ENCODE data around the gene MTAP.
"Not testable (repeated sequence)": the region's sequence is repeated elsewhere in the genome, so short reads cannot be mapped to it uniquely, and the experiment has no call there.

The MTAP gene

DNA sequence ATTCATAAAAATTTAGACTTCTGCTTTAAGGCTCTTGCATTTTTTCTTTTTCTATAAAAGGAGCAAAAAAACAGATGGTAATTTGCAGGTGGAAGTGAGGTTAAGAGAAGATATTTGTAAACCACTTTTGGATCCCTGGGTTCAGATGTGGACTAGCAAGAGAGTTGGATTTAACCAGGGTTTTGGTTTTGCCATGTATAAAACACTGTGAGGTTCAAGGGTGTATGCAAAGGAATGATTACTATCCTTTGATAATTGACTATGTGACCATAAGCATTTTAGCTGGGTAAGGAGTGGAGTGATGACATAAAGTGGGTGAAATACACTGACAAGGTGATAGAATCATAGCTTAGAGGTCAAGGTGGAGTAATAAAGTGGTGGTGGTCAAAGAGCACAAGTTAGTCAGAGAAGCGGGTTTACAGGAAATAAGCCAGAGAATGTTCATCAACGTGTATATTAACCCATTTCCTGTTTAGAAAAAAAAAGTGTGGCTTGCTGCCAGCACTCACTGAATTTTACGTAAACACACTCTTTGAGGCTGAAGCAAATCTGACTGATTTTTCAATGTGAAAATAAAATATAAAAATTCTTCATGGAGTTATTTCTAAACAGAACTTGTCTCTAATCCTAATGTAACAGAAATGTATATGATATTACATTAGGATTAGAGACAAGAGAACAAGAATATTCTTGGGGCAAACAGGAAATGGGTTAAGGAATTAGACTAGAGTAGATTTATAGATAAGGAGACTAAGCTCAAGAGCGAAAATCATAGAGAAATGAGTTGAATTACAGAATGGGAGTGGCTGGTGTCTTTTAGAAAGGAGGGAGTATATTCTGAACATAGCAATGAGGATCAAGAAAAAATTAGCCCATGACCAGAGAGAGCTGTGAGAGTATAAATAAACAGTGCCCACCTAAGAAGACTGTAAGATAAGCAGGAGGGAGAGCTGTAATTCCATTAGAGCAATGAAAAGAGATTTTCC is 117.2 kb downstream of the MTAP start:
- DNase-seq (ENCODE audit: low read depth in 2 of 2) = no peak

DNA sequence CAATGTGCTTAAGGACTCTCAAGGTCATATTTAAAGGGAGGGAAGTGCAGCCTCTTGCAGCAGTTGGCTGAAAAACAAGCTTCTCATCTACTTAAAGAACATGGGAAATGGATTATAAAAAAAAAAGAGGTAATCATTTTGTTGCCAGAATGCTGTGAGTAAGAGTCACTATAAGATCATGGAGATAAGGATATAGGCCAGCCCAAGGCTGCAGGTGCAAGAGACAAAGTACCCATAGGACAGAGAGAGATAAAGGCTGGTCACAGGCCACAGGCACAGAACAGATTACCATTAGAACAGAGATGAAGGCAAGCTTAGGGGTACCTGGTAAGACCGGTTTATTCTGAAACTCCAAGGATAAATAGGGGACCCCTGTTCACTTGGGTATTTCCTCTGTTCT is 121.3 kb downstream of the MTAP start:
- no peak for DNase-seq (ENCODE audit: low read depth in 2 of 2)

DNA sequence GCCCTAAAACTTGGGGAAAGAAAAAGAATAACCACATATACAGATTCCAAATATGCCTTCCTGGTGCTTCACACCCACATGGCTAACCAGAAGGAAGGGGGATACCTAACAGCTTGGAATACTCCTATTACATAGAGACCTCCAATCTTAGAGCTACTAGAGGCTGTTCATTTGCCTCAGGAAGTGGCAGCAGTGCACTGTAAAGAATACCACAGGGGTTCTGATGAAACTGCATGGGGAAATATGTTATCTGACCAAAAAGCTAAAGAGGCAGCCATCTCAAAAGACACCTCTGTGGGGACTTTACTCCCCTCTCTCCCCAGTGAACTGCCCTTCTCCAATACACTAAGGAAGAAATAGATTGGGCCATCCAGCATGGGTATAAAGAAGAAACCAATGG is 125.3 kb downstream of the MTAP start:
- DNase-seq (ENCODE audit: low read depth in 2 of 2) = no peak

DNA sequence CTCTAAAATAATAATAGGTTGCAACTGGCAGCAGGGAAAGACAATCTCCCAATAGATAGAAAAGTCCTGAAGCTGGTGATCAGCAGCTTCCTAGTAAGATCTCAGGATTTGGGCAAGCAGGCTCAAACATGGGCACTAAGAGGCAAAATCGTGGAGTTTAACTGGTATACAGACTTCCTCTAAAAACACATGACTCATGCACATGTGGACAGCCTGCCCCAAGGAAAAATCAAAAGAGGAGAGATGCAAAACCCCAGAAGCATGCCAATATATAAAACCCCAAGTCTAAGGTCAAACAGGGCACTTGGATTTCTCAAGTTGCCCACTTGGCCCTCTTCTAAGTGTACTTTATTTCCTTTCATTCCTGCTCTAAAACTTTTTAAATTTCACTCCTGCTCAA is 129.0 kb downstream of the MTAP start:
- no peak for DNase-seq (ENCODE audit: low read depth in 2 of 2)

DNA sequence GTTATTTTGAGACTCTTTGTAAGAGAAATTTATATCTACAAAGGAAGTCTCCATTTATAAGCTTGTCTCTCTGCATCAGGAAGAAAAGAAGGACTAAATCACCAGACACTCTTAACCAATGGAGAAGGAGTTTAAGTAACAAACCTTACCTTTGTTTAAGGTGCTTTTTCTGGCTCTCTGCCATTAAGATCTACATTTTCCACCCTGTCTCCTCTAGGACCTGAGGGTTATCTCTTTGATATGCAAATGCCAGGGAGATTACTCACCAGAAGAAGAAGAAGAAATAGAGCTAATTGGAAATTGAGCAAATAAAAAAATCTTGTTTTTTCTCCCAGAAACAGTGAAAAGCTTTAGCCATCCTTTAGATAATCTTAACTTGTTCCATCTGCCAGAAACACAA is 130.8 kb downstream of the MTAP start:
- no peak for DNase-seq (ENCODE audit: low read depth in 2 of 2)

DNA sequence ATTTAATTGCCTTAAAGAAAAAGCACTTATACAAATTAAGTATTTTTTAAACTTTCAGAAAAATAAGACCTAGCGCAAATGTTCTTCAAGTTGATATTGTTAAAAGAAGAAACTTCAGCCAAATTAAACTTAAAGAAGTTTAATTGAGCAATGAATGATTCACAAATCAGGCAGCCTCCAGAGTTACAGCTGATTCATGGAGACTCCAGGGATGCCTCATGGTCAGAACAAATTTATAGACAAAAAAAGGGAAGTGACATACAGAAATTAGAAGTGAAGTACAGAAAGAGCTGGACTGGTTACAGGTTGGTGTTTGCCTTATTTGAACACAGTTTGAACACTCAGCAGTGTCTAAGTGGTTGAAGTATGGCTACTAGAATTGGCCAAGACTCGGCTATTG is 131.4 kb downstream of the MTAP start:
- no peak for DNase-seq (ENCODE audit: low read depth in 2 of 2)

DNA sequence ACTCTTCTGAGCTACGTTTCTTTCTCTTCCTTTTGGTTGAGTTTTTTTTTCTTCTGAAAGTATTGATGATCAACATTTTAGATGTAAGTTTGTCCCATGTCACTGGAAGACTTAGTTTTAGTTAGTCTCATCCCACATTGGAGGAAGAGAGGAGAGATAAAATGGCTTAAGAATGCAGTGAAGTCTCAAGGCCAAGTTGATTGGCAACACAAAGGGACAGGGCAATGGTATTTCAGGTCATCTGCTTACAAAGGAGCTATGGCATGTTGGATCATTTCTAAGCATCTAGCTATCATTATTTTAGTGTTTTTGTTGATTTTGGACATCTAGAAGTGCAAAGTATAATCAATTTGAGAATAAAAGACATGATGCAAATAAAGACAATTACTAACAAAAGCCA is 133.2 kb downstream of the MTAP start:
- DNase-seq (ENCODE audit: low read depth in 2 of 2) = no peak

DNA sequence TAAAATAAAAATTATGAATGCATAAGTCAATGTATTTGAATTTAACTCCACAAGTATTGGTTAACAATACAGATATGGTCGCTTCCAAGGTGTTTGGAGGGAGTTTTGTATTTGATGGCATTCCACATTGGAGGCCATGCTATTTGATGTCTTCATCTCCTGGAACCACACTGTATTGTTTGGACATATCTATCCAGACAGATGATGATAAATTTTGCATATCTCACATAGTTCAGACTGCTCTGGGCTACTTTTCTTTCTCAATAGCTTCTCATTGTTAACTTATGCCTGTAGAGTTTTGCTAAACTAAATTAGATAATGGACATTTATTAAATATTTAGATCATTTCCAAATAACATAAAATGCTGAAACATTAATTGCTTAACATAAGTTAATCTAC is 133.7 kb downstream of the MTAP start:
- DNase-seq (ENCODE audit: low read depth in 2 of 2) = no peak

DNA sequence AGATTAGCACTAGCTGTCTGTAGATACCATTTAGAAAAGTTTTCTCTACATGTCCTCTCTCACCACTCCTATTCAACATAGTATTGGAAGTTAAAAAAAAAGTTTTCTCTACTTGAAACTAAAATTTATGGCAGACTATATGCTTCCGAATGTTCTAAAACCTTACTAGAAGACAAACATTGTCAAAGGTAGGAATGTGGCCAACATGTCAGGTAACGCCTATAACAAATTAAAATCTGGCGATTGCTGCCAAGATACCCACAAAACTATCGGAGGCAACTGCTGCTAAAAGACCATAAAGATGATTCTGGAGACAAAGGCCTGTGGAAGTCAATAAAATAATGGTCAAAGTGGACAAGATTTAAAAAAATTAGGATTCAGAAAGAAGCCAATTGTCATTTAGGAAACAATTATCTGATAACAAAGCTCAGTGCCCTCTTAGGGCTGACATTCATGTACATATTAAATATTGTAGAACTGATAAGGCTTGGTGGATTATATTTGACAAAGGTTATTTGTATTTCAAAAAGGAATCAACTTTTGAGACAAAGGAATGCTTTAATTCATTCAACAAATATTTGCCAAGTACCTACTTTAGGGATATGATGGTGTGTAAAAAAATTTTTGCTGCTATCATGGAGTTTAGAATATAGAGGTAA is 139.0 kb downstream of the MTAP start:
- DNase-seq (ENCODE audit: low read depth in 2 of 2) = no peak

DNA sequence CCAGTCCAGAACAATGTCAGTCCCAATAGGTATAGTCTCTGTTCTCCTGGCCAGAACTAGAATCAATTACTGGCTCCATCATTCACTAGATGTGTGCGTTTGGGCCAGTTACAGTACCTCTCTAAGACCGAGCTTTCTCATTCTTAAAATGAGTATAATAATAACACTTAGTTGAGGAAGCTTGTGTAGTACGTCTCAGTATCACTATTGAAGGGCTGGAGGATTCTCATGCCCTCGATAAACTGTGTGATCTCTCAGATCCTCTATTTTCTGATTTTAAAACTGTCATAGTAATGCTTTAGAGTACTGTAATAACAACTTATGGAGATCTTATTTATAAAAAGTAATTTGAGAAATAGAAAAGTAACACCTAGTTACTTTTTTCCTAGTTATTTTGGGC is 141.0 kb downstream of the MTAP start:
- no peak for DNase-seq (ENCODE audit: low read depth in 2 of 2)

DNA sequence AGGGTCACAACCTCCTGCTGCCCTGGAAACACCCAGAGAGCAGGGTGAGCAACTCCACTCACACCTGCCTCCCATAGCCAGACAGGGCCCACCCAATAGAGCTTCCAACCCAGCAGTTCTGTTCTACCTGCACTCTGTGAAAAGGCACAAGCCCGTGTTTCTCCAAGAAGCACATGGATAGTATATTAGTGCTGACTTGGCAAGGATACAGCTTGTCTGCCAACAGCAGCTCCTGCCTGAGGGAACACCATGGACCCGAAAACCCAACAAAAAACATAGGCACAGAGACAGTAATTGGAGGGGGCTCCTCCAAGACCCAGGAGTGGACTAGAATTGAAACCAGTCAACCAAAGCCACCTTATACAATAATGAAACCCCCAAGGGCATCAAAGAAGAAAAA is 143.2 kb downstream of the MTAP start:
- no peak for DNase-seq (ENCODE audit: low read depth in 2 of 2)

DNA sequence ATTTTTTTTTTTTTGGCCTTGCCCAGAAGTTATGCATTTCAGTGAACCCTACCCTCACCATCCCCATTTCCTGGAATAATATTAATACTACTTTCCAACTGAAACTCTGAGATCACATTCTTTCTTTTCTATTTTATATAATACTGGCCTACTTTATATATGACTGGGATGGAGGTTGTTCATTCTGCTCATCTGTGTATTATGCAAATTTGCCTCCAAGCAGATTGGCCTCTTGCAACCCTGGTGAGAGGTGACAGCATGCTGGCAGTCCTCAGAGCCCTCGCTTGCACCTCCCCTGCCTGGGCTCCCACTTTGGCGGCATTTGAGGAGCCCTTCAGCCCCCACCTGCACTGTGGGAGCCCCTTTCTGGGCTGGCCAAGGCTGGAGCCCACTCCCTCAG is 156.4 kb downstream of the MTAP start:
- DNase-seq (ENCODE audit: low read depth in 2 of 2) = no peak

DNA sequence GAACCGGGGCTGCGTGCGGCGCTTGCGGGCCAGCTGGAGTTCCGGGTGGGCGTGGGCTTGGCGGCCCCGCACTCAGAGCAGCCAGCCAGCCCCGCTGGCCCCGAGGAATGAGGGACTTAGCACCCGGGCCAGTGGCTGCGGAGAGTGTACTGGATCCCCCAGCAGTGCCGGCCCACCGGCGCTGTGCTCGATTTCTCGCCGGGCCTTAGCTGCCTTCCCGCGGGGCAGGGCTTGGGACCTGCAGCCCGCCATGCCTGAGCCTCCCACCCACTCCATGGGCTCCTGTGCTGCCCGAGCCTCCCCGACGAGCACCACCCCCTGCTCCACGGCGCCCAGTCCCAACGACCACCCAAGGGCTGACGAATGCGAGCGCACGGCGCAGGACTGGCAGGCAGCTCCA is 156.8 kb downstream of the MTAP start:
- not testable (repeated sequence) for DNase-seq (ENCODE audit: low read depth in 2 of 2)

DNA sequence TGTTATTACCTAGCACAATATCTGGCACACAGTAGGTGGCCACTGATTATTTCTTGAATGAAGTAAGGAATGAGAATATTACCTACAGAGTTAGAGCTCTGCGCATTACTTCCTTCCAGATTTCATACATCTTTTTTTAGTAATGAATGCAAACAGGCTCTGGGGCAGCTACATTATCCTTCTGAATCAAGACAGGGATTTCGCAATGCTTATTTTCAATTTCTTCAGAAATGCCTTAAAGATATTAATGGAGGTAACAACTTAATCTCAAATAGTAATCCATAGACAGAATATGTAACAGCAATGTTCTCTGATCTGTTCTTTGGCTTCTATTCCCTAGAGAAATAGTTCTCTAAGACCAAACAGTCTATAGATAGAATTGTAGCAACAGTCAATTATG is 159.1 kb downstream of the MTAP start:
- no peak for DNase-seq (ENCODE audit: low read depth in 2 of 2)

DNA sequence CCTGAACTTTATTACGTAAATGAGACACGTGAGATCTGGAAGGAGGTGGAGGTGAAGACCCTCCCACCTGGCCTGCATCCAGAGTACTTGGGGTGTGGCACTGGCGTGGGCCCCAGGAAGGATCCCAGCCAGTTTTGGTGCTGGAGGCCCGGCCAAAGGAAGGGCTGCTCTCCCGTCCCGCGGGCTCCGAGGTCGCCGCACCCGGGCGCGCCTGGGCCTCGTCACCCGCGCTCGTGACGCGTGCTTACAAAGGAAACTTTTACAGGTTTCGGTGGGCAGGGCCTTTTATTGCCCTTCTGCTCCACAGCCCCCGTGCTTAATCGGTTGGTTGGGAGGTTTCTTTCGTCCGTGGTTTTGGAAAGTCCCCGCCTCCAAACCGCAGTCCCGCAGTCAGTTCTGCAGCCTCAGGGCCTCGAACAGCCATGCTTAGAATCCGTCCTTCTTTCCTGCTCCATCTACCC is 162.5 kb downstream of the MTAP start:
- DNase-seq (ENCODE audit: low read depth in 2 of 2) = peak; percentile 28 to 44

DNA sequence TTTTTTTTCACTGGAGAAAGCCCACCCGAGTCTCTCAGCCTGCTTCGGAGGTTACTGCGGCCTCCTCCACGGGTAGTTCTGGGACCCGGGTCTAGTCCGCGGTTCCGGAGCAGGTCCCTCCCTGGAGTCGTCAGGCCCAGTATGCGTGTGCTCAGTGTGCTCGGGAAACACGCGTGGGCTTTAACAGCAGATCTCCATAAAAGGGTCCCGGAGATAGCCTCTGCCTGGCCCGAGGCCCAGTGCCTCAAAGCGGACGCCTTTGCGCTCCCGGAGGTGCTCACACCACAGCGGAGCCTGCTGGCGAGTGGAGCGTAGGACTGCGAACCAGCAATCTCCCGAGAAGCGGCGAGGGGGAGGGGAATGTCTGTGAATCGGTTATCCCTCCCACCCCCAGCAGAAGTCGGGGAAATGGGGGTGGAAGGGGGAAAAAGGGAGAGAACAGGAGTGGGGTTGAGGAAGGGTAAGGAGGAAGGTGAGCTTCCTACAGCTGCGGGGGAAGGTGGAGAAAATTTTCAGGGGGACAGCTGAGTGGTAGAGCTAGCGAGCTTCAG is 163.0 kb downstream of the MTAP start:
- no peak for DNase-seq (ENCODE audit: low read depth in 2 of 2)

DNA sequence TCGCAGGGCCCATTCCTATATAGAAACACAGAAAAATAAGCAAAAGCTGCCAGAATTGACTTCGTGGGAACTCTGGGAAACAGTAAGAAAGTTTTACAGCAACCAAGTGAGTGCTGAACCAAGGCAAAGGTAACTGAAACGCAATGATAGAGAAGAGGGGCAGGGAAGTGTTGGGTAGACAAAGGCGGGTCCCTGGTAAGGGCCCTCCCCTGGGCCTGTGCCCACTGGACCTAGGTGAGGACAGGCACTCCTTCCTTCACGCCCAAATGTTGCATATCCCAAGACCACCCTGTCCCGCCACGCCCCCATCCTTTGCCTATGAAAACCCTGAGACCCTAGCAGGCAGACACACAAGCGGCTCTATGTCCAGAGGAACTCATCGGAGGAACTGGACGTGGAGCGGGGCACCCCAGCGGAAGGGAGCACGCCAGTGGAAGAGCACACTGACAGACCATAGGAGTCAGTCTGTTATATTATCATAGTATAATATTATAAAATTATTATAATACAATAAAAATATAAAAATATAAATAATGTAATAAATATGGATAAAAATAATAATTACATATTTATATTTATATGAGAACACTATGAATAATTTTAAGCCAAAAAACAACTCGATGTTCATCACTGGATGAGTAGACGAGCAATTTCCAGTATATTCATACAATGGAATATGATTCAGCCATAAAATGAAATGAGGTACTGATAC is 163.9 kb downstream of the MTAP start:
- DNase-seq (ENCODE audit: low read depth in 2 of 2) = no peak

DNA sequence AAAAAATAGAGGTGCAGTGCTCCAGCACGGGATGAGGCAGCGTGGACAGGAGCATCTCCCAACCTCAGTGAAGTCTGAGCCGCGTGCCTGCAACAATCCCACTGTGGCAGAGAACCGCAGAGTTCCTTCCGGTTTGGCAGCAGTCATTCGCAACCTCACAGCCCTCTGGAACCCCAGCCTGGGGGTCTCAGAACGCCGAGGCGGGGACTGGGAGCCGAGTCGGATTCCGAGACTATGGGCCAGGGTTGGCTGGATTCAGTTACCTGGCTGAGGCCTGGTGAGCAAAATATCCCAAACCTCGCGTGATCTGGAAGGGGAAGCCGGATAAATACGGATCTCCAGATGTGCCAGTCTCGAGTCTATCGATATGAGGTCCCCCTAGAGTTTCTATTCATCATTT is 164.7 kb downstream of the MTAP start:
- DNase-seq (ENCODE audit: low read depth in 2 of 2) = no peak

DNA sequence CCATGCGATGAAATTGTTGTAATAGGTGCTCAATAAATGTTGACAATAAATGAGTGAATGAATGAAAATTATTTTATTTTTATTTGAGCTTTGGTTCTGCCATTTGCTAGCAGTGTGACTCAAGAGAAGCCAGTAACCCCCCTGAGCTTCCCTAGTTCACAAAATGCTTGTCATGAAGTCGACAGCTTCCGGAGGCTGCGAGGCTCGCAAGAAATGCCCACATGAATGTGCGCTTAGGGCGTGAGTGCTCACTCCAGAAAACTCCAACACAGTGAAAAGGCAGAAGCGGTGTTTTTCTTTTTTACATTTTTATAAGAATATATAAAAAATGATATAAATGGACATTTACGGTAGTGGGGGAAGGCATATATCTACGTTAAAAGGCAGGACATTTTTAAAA is 165.3 kb downstream of the MTAP start:
- DNase-seq (ENCODE audit: low read depth in 2 of 2) = no peak

DNA sequence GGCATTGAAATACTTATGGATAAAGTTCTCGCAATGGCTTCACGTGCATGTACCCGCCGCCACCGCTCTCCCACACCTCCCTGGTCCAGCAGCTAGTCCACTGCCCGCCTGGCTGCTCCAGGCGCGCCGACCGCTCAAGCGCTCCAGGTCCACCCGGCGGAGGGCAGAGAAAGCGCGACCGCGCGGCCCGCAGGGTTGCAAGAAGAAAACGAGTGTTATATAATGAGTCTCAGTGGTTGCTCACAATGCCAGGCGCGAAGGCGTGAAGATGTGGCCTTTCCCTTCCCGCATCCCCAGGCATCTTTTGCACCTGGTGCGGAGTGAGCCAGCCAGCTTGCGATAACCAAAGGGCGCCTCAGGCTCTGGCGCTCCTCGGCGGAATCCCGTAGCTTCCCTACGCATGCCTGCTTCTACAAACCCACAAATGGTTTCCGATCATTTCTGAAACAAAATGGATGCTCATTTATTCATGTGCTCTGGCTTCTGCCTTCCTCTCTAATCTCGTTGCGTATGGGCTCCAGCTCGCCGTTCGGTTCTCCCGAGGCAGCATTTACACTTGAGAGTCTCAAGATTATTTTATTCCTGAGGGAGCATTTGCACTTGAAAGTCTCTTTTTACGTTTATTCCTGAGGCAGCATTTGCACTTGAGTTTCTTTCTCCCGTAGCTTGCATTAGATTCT is 166.0 kb downstream of the MTAP start:
- DNase-seq (ENCODE audit: low read depth in 2 of 2) = no peak

All from stimulated activated CD4-positive, alpha-beta T cell treated with anti-CD3 and anti-CD28 coated beads, Interleukin-1b, Interleukin-23, amount 100 ng/mL, for 4 hours (primary cell).